ENCODE measurements around the gene TAMALIN. TPM values are rescaled to one million over a fixed set of nuclear protein-coding genes. Genes with fewer than 3 reads are reported as not detected.

TAMALIN gene
- total and polyA plus RNA-seq, 2 of the 4 experiments (the other 2 are of a cell fraction): 2.7 to 5.3 TPM

DNA sequence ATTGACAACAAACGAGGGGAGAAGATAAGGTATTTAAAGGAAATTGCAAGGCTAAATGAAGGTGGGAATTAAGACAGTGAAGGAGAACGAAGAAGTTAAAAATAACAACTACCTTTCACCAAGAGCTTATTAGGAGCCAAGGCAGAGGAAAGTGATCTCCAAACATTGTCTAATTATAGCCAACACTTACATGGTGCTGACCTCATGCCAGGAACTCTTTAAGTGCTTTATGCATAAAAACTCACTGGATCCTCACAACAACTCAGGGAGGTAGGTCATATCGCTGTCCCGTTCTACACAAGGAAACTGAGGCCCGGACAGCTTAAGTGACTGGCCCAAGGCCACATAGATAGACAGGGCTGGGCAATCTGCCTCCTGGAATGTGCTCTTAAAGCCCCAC, 19.5 kb downstream of the TAMALIN start:
- in situ Hi-C loops (cut with MboI; ENCODE audit: low sequenced_read_pairs): loop anchor here (5.0 kb wide), 1 partner anchor 56 kb away; no protein-coding TSS in a partner anchor
- dilution Hi-C loops (cut with HindIII; ENCODE audit: low sequenced_read_pairs, unreplicated experiment): no loop called here
- Histone ChIP-seq H3K36me3 (ENCODE audit: control insufficient read depth, insufficient read depth, low read length) (no peaks in the 10 kb centered on the region), H2AK9ac (replicated peaks; ENCODE audit: low read depth, low read length, poor library complexity) (peak overlapping the region; percentile 7), H4K20me1 (ENCODE audit: insufficient read depth, low read length) (no peaks in the 10 kb centered on the region; the same call in 1 of the 2 replicates), H3K18ac (ENCODE audit: low read depth, low read length) (no peak overlapping the region), H2BK5ac (ENCODE audit: low read depth, low read length, poor library complexity, severe bottlenecking) (no peak overlapping the region), H4K5ac (ENCODE audit: low read depth, low read length) (no peak overlapping the region), H2BK15ac (ENCODE audit: low read depth, low read length) (no peak overlapping the region), H3K56ac (ENCODE audit: extremely low read depth, insufficient read depth, low read length) (no peak overlapping the region), H3K23ac (ENCODE audit: low read depth, low read length) (no peak overlapping the region; the same call in 1 of the 2 replicates), H2BK120ac (ENCODE audit: low read depth, low read length) (no peak overlapping the region), H2BK20ac (ENCODE audit: low read depth, low read length) (peak overlapping the region; percentile 2; the same call in 1 of the 2 replicates), H3K9me1 (ENCODE audit: insufficient read depth, low read length) (no peaks in the 10 kb centered on the region), H3K27me3 (ENCODE audit: control insufficient read depth, insufficient read depth, low read length) (no peaks in the 10 kb centered on the region), H4K8ac (ENCODE audit: low read depth in 2 of 2, low read length in 2 of 2) (no peak overlapping the region), H3K4me2 (ENCODE audit: low read depth, low read length) (no peak overlapping the region), H3K4me1 (ENCODE audit: control insufficient read depth, insufficient read depth, low read length) (peaks cover 5% of the 10 kb centered on the region; the same call in 1 of the 2 replicates), H2AFZ (replicated peaks; ENCODE audit: low read length, poor library complexity) (no peak overlapping the region), H3K27ac (ENCODE audit: insufficient read depth, low read length) (no peak overlapping the region), H3K14ac (replicated peaks; ENCODE audit: low read depth, low read length) (no peak overlapping the region; the same call in 1 of the 2 replicates), H3K79me1 (ENCODE audit: low read depth in 1 of 2, low read length in 2 of 2) (peaks cover 0 to 3% of the 10 kb centered on the region in 2 experiments; a peak in 1 of 4 replicates), H2AK5ac (ENCODE audit: low read depth, low read length) (no peak overlapping the region), H3K4me3 (ENCODE audit: insufficient read depth, low read depth, low read length) (no peak overlapping the region), H3K9ac (ENCODE audit: low read depth, low read length) (no peak overlapping the region), H4K91ac (ENCODE audit: insufficient read depth, low read depth, low read length) (no peak overlapping the region), H3K4ac (ENCODE audit: low read depth, low read length) (no peak overlapping the region), H3K9me3 (ENCODE audit: control insufficient read depth, insufficient read depth, low read length) (no peaks in the 10 kb centered on the region)
- intact Hi-C loops (cut with micrococcal nuclease): no loop called here
- DNase-seq (no peak), ATAC-seq (ENCODE audit: low read depth) (no peak)
- no TSS peak for BruUV-seq (replicated peaks)
- ChIA-PET CTCF (interaction anchor here (0.6 to 8.6 kb wide), 23 partner anchors 10 to 301 kb away, joined by 3 to 128 read pairs (median 7); partner anchors contain the start of genes ATG101, SMIM41 and TAMALIN), POLR2A (ENCODE audit: unreplicated experiment) (interaction anchor here (1.2 kb wide), 1 partner anchor 55 kb away, joined by 6 read pairs; no protein-coding TSS in a partner anchor)
- TF ChIP-seq POLR2A (IDR thresholded peaks at IDR 0.05; ENCODE audit: low read depth, low read length) (no peak), BHLHE40 (IDR thresholded peaks at IDR 0.05; ENCODE audit: low read depth, low read length) (no peak), MXI1 (IDR thresholded peaks at IDR 0.05; ENCODE audit: borderline replicate concordance, low read depth, low read length) (no peak), MAZ (IDR thresholded peaks at IDR 0.05; ENCODE audit: borderline replicate concordance, low read depth, low read length) (no peak), NFE2L2 (IDR thresholded peaks at IDR 0.05; ENCODE audit: low read depth, low read length) (no peak)
- TF ChIP-seq, protein P1, sequence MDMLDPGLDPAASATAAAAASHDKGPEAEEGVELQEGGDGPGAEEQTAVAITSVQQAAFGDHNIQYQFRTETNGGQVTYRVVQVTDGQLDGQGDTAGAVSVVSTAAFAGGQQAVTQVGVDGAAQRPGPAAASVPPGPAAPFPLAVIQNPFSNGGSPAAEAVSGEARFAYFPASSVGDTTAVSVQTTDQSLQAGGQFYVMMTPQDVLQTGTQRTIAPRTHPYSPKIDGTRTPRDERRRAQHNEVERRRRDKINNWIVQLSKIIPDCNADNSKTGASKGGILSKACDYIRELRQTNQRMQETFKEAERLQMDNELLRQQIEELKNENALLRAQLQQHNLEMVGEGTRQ (IDR thresholded peaks at IDR 0.05; ENCODE audit: low read depth, low read length): no peak
- 100% methylated on average over 1 of the region's 5 CpGs; no CpG with 5 or more reads in 1 of the 2 experiments for WGBS, 2 experiments (ENCODE audit: extremely low coverage in 2 of 2, insufficient read length in 1 of 2)
